H1 (cell line): Measurements from ENCODE around the gene HDAC7. TPM values are rescaled to one million over a fixed set of nuclear protein-coding genes. Genes with fewer than 3 reads are reported as not detected.
A peak's percentile ranks its signal among the peaks of the same experiment; 100 is the strongest.

Source experiments
- CTCF ChIA-PET: fragments of 300-600 bp; sonication (Branson Sonifier 250); formaldehyde crosslinking; loops from one replicate; lab custom pipeline; 2021; ENCODE audit not compliant: partially characterized antibody; lab: Charles Lee
- POLR2A ChIA-PET: fragments of 300-600 bp; sonication (Branson Sonifier 250); formaldehyde crosslinking; loops from one replicate; lab custom pipeline; 2021; ENCODE audit warnings: inconsistent platforms; ENCODE audit not compliant: partially characterized antibody; lab: Charles Lee
- DNase-seq, 2 experiments: peaks; one replicate each; pipeline versions ENCODE4 v3.0.0 to v3.0.0-alpha.2; 2010 to 2022; ENCODE audit warnings: low spot score in 2 of 2, low read depth in 1 of 2, mixed read lengths in 1 of 2
- FAIRE-seq: peaks from 2 replicates; lab custom pipeline; 2011; peaks lifted over from hg19 to GRCh38; lab: Jason Lieb, UNC
- H2AFZ ChIP-seq: 2 replicates; pipeline ENCODE4 v1.8.1; 2012; ENCODE audit warnings: low read length, inconsistent platforms
- H2AK5ac ChIP-seq: 2 replicates; pipeline ENCODE4 v1.6.1; 2013; ENCODE audit warnings: low read depth, low read length
- H2BK120ac ChIP-seq: replicated peaks from 2 replicates; pipeline ENCODE3; 2013; ENCODE audit warnings: low read depth, low read length, inconsistent platforms
- H2BK12ac ChIP-seq: 2 replicates; pipeline ENCODE4 v1.6.1; 2013; ENCODE audit warnings: low read depth, low read length
- H2BK15ac ChIP-seq: 2 replicates; pipeline ENCODE4 v1.6.1; 2013; ENCODE audit warnings: low read length
- H2BK20ac ChIP-seq: 2 replicates; pipeline ENCODE4 v1.6.1; 2013; ENCODE audit warnings: low read length
- H2BK5ac ChIP-seq: 2 replicates; pipeline ENCODE4 v1.6.1; 2013; ENCODE audit warnings: low read depth, low read length
- H3K14ac ChIP-seq: 2 replicates; pipeline ENCODE4 v1.6.1; 2013; ENCODE audit warnings: inconsistent platforms; ENCODE audit not compliant: insufficient read length
- H3K18ac ChIP-seq: 2 replicates; pipeline ENCODE4 v1.6.1; 2013; ENCODE audit warnings: low read length; ENCODE audit errors: extremely low read depth
- H3K23ac ChIP-seq: 2 replicates; pipeline ENCODE4 v1.6.1; 2013; ENCODE audit warnings: inconsistent platforms; ENCODE audit not compliant: insufficient read length
- H3K23me2 ChIP-seq: 2 replicates; pipeline ENCODE4 v1.6.1; 2013; ENCODE audit warnings: low read depth, low read length
- H3K27ac ChIP-seq: 2 replicates; pipeline ENCODE4 v1.6.1; 2011; ENCODE audit warnings: low read depth, low read length, inconsistent platforms
- H3K27me3 ChIP-seq, 4 experiments: replicated peaks in 1 of 4; 1 replicate in 1 of 4; 2 replicates in 3 of 4; pipeline versions ENCODE4 v1.6.1 to v1.8.1; 2011 to 2013; ENCODE audit warnings: low read length in 3 of 4, mild to moderate bottlenecking in 3 of 4, inconsistent platforms in 2 of 4, mixed read lengths in 2 of 4, moderate library complexity in 1 of 4; ENCODE audit not compliant: control insufficient read depth in 3 of 4, insufficient read depth in 3 of 4; ENCODE audit errors: extremely low read depth in 1 of 4
- H3K36me3 ChIP-seq, 4 experiments: 2 replicates each; pipeline versions ENCODE4 v1.6.1 to v1.8.1; 2011 to 2013; ENCODE audit warnings: mild to moderate bottlenecking in 4 of 4, low read length in 3 of 4, moderate library complexity in 2 of 4, control low read depth in 1 of 4, inconsistent platforms in 1 of 4; ENCODE audit not compliant: insufficient read depth in 4 of 4, control insufficient read depth in 2 of 4
- H3K4ac ChIP-seq: replicated peaks from 2 replicates; pipeline ENCODE3; 2013; ENCODE audit warnings: low read length, low read depth, mixed read lengths, inconsistent platforms; ENCODE audit not compliant: insufficient read length
- H3K4me1 ChIP-seq, 4 experiments: replicated peaks in 1 of 4; 1 replicate in 1 of 4; 2 replicates in 3 of 4; pipeline versions ENCODE4 v1.6.1 to v1.8.1; 2011 to 2013; ENCODE audit warnings: low read length in 3 of 4, inconsistent platforms in 2 of 4, mixed read lengths in 1 of 4; ENCODE audit not compliant: insufficient read depth in 4 of 4, control insufficient read depth in 3 of 4
- H3K4me2 ChIP-seq, 2 experiments: 2 replicates each; pipeline versions ENCODE4 v1.6.1 to v1.8.1; 2011 to 2013; ENCODE audit warnings: low read depth in 2 of 2, low read length in 2 of 2, control low read depth in 1 of 2, inconsistent platforms in 1 of 2, mild to moderate bottlenecking in 1 of 2; ENCODE audit not compliant: insufficient read depth in 1 of 2
- H3K4me3 ChIP-seq, 4 experiments: fragments of 200-600, 300-600 bp in 1 of 4; sonication (generic), shearing (Covaris generic), sonication (Bioruptor Twin) in 1 of 4; 2 replicates each; pipeline versions ENCODE4 v1.5.1 to v1.8.1; 2011 to 2016; ENCODE audit warnings: low read length in 4 of 4, low read depth in 3 of 4, control low read depth in 2 of 4, inconsistent platforms in 2 of 4, mild to moderate bottlenecking in 2 of 4, mixed read lengths in 1 of 4, moderate library complexity in 1 of 4; ENCODE audit not compliant: insufficient read depth in 2 of 4; ENCODE audit errors: extremely low read depth in 1 of 4
- H3K56ac ChIP-seq: replicated peaks from 2 replicates; pipeline ENCODE3; 2013; ENCODE audit warnings: low read depth, mild to moderate bottlenecking, mixed read lengths, low read length, inconsistent platforms; ENCODE audit not compliant: insufficient read length
- H3K79me1 ChIP-seq: 2 replicates; pipeline ENCODE4 v1.6.1; 2013; ENCODE audit warnings: low read depth, low read length, control low read depth
- H3K79me2 ChIP-seq, 2 experiments: 2 replicates each; pipeline versions ENCODE4 v1.6.1 to v1.8.1; 2012 to 2013; ENCODE audit warnings: low read length in 2 of 2, mild to moderate bottlenecking in 2 of 2, inconsistent platforms in 1 of 2; ENCODE audit not compliant: insufficient read depth in 2 of 2, control insufficient read depth in 1 of 2
- H3K9ac ChIP-seq, 4 experiments: replicated peaks in 1 of 4; 1 replicate in 1 of 4; 2 replicates in 3 of 4; pipeline versions ENCODE4 v1.6.1 to v1.8.1; 2011 to 2013; ENCODE audit warnings: low read depth in 3 of 4, low read length in 3 of 4, control low read depth in 2 of 4, mild to moderate bottlenecking in 2 of 4, moderate library complexity in 2 of 4, inconsistent platforms in 1 of 4; ENCODE audit errors: extremely low read depth in 1 of 4
- H3K9me3 ChIP-seq, 2 experiments: 2 replicates each; pipeline versions ENCODE4 v1.6.1 to v1.8.1; 2012 to 2013; ENCODE audit warnings: mild to moderate bottlenecking in 2 of 2, moderate library complexity in 2 of 2, control low read depth in 1 of 2, inconsistent platforms in 1 of 2, low read depth in 1 of 2, low read length in 1 of 2, mixed read lengths in 1 of 2; ENCODE audit not compliant: insufficient read depth in 2 of 2
- H4K20me1 ChIP-seq, 2 experiments: replicated peaks in 1 of 2; 2 replicates each; pipeline versions ENCODE3 to v1.8.1; 2011 to 2013; ENCODE audit warnings: inconsistent platforms in 2 of 2, low read length in 2 of 2, mild to moderate bottlenecking in 1 of 2; ENCODE audit not compliant: insufficient read depth in 2 of 2, control insufficient read depth in 1 of 2
- H4K5ac ChIP-seq: 2 replicates; pipeline ENCODE4 v1.6.1; 2013; ENCODE audit warnings: low read length, low read depth, mixed read lengths, inconsistent platforms; ENCODE audit not compliant: insufficient read length
- H4K8ac ChIP-seq: 2 replicates; pipeline ENCODE4 v1.8.0; 2013; ENCODE audit warnings: mild to moderate bottlenecking, moderate library complexity, low read length, inconsistent platforms; ENCODE audit not compliant: insufficient read depth; ENCODE audit errors: extremely low read depth
- H4K91ac ChIP-seq: replicated peaks from 2 replicates; pipeline ENCODE3; 2013; ENCODE audit warnings: low read length, mixed read lengths, inconsistent platforms; ENCODE audit not compliant: insufficient read length
- CTCF ChIP-seq, 3 experiments: IDR thresholded peaks; 1 replicate in 2 of 3; 2 replicates in 1 of 3; pipeline versions ENCODE4 v1.5.1 to v1.6.1; 2011; ENCODE audit warnings: low read length in 3 of 3, mild to moderate bottlenecking in 3 of 3, inconsistent platforms in 2 of 3, low read depth in 1 of 3, moderate library complexity in 1 of 3; ENCODE audit not compliant: insufficient read depth in 1 of 3; ENCODE audit errors: control extremely low read depth in 1 of 3
- FOSL1 ChIP-seq: IDR thresholded peaks from 2 replicates; pipeline ENCODE4 v1.6.1; 2011; ENCODE audit warnings: mild to moderate bottlenecking, low read depth, low read length, moderate library complexity; ENCODE audit not compliant: insufficient read depth
- GABPA ChIP-seq: IDR thresholded peaks from 2 replicates; pipeline ENCODE4 v1.6.1; 2011; ENCODE audit warnings: mild to moderate bottlenecking, low read length, moderate library complexity, borderline replicate concordance; ENCODE audit not compliant: insufficient read depth
- RAD21 ChIP-seq, 2 experiments: IDR thresholded peaks in 1 of 2; conservative IDR thresholded peaks in 1 of 2; 2 replicates each; pipeline ENCODE4 v1.6.1; 2011; ENCODE audit warnings: low read depth in 2 of 2, low read length in 2 of 2, improper control_type of control experiment in 1 of 2, inconsistent platforms in 1 of 2, mild to moderate bottlenecking in 1 of 2, moderate library complexity in 1 of 2
- TBP ChIP-seq: IDR thresholded peaks from 2 replicates; pipeline ENCODE4 v1.6.1; 2011; ENCODE audit warnings: low read depth, low read length, improper control_type of control experiment
- TCF12 ChIP-seq: IDR thresholded peaks from 2 replicates; pipeline ENCODE4 v1.6.1; 2011; ENCODE audit warnings: low read depth, mild to moderate bottlenecking, low read length
- YY1 ChIP-seq: IDR thresholded peaks from 2 replicates; pipeline ENCODE4 v1.6.1; 2011; ENCODE audit warnings: low read depth, mild to moderate bottlenecking, low read length
- WGBS, 2 experiments: shearing (Covaris generic) in 1 of 2; methylation state at CpG; one replicate each; pipeline versions ENCODE4 v1.1.6 to v1.1.7; 2013 to 2015; ENCODE audit warnings: low lambda C conversion rate in 2 of 2, mixed read lengths in 2 of 2, inconsistent platforms in 1 of 2, low coverage in 1 of 2, missing lambda C conversion rate in 1 of 2; ENCODE audit not compliant: insufficient replicate concordance in 2 of 2, insufficient coverage in 1 of 2, insufficient read length in 1 of 2; ENCODE audit errors: extremely low coverage in 1 of 2, missing lambda C conversion rate in 1 of 2; 5-methylcytosine and 5-hydroxymethylcytosine counted together
- polyA plus RNA-seq, 7 experiments: library from polyadenylated mRNA; depleted of rRNA in 3 of 7; stranded (reverse) in 5 of 7; unstranded in 2 of 7; fragments of >200 nt in 5 of 7; fragments of 200-250 nt in 2 of 7; gene quantifications; 1 replicate in 5 of 7; 2 replicates in 1 of 7; 4 replicates in 1 of 7; pipeline versions ENCODE4 v1.2.1 to v1.2.3, GENCODE V29; 2011 to 2013; ENCODE audit warnings: missing spikeins in 2 of 7, mixed read lengths in 2 of 7
- total RNA-seq: library from RNA; stranded (reverse); fragmentation: NEBNext Ultra II Directional; extraction: Animal tissue kit (Norgen Biotek cat#: 25700); gene quantifications from 2 replicates; pipeline ENCODE4 v1.2.1, GENCODE V29; 2021

The HDAC7 gene
- total and polyA plus RNA-seq, 2 of the 8 experiments (the other 6 are each of a cell fraction or from before 2014, with no cell fraction given): 25.5 to 84.9 TPM

- FAIRE-seq: no peak
- CTCF ChIA-PET: interaction anchor here (0.6 to 58.8 kb wide), 16 partner anchors 9 to 164 kb away, joined by 3 to 2001 read pairs (median 5); partner anchors contain the start of genes HDAC7 and SLC48A1
- H3K79me2 ChIP-seq: peaks cover 0 to 21% of the 10 kb centered on the region in 2 experiments; a peak in 2 of 4 replicates
Measured at GRCh38 chr12:47797441-47797840, 22.3 kb downstream of the HDAC7 start.

More at GRCh38 chr12:47797441-47797840, 22.3 kb downstream of the HDAC7 start:
- H4K20me1 ChIP-seq: peaks cover 4 to 6% of the 10 kb centered on the region in 2 experiments
- no peak overlapping the region for H4K8ac ChIP-seq
- no peak overlapping the region for H3K9ac ChIP-seq
- H3K23me2 ChIP-seq: no peaks in the 10 kb centered on the region
- H4K91ac ChIP-seq: no peak overlapping the region
- H2BK15ac ChIP-seq: no peak overlapping the region
- H3K56ac ChIP-seq: no peak overlapping the region
- H3K27ac ChIP-seq: no peak overlapping the region
- no peaks in the 10 kb centered on the region for H3K9me3 ChIP-seq
- POLR2A ChIA-PET: interaction anchor here (1.2 to 29.3 kb wide), 8 partner anchors 10 to 40 kb away, joined by 5 to 480 read pairs (median 10); partner anchors contain the start of gene SLC48A1
- H2BK12ac ChIP-seq: no peak overlapping the region
- H2AFZ ChIP-seq: no peak overlapping the region
- H2BK120ac ChIP-seq: no peak overlapping the region
- no peak overlapping the region for H2BK20ac ChIP-seq
- H3K4me3 ChIP-seq: no peak overlapping the region
- no peak overlapping the region for H3K4ac ChIP-seq
- peaks cover 5% of the 10 kb centered on the region; the same call in 1 of the 2 replicates for H3K79me1 ChIP-seq
- H2BK5ac ChIP-seq: no peak overlapping the region
- DNase-seq: peak in 1 of 2 experiments; percentile 71
- peaks cover 2 to 30% (median 16%) of the 10 kb centered on the region in 4 experiments; a peak in 5 of 8 replicates for H3K36me3 ChIP-seq
- H4K5ac ChIP-seq: no peak overlapping the region
- H2AK5ac ChIP-seq: no peak overlapping the region
- H3K18ac ChIP-seq: no peak overlapping the region
- H3K14ac ChIP-seq: no peak overlapping the region
- no peaks in the 10 kb centered on the region for H3K27me3 ChIP-seq
- 78% methylated on average over 10 of the region's 10 CpGs; no CpG with 5 or more reads in 1 of the 2 experiments for whole genome bisulfite sequencing, 2 experiments
- no peak overlapping the region for H3K4me2 ChIP-seq
- H3K23ac ChIP-seq: no peak overlapping the region
- TF ChIP-seq YY1 (0 out of 2 replicates have a peak, but pooled peaks have one; percentile 28), GABPA (0 out of 2 replicates have a peak, but pooled peaks have one; percentile 30), RAD21 (IDR thresholded peaks at IDR 0.05 in 1 of 2, conservative IDR thresholded peaks at IDR 0.05 in 1 of 2; ENCODE audit: low read depth in 2 of 2, low read length in 2 of 2) (peak; percentile 84 to 90), TBP (no peak), TCF12 (0 out of 2 replicates have a peak, but pooled peaks have one; percentile 55), FOSL1 (no peak), CTCF (IDR thresholded peaks at IDR 0.05; ENCODE audit: control extremely low read depth in 1 of 3, insufficient read depth in 1 of 3, low read depth in 1 of 3, low read length in 3 of 3) (peak; percentile 76 to 92 (median 78))
- TF ChIP-seq, all 59 proteins: peak for 5
- H3K4me1 ChIP-seq: peaks cover 0 to 13% (median 3%) of the 10 kb centered on the region in 4 experiments; a peak in 5 of 7 replicates
